Urothelium cell line (cell line): ENCODE results near the gene PAIP2.
"Not testable (repeated sequence)": the region's sequence is repeated elsewhere in the genome, so short reads cannot be mapped to it uniquely, and the experiment has no call there.

ENCODE experiments used
- DNase-seq: peaks from one replicate; pipeline ENCODE4 v3.0.0; 2011; ENCODE audit warnings: low spot score, mixed read lengths
- FAIRE-seq: peaks from 2 replicates; lab custom pipeline; 2011; peaks lifted over from hg19 to GRCh38; lab: Jason Lieb, UNC

PAIP2 gene

DNA sequence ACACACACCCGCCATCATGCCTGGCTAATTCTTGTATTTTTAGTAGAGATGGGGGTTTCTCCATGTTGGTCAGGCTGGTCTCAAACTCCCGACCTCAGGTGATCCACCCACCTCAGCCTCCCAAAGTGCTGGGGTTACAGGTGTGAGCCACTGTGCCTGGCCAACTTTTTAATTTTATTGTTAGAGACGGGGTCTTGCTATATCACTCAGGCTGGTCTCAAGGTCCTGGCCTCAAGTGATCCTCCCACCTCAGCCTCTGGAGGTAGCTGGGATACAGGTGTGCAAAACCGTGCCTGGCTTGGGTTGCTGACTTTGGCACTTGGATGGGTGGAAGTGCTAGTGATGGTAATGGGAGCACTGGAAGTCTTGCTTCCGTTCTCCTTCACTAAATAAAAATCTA is 67.5 kb downstream of the PAIP2 start:
- FAIRE-seq, DNase-seq: not testable (repeated sequence)

- DNase-seq (no peak), FAIRE-seq (no peak)
Observed at GRCh38 chr5:139410121-139410992, 68.7 kb downstream of the PAIP2 start.

DNA sequence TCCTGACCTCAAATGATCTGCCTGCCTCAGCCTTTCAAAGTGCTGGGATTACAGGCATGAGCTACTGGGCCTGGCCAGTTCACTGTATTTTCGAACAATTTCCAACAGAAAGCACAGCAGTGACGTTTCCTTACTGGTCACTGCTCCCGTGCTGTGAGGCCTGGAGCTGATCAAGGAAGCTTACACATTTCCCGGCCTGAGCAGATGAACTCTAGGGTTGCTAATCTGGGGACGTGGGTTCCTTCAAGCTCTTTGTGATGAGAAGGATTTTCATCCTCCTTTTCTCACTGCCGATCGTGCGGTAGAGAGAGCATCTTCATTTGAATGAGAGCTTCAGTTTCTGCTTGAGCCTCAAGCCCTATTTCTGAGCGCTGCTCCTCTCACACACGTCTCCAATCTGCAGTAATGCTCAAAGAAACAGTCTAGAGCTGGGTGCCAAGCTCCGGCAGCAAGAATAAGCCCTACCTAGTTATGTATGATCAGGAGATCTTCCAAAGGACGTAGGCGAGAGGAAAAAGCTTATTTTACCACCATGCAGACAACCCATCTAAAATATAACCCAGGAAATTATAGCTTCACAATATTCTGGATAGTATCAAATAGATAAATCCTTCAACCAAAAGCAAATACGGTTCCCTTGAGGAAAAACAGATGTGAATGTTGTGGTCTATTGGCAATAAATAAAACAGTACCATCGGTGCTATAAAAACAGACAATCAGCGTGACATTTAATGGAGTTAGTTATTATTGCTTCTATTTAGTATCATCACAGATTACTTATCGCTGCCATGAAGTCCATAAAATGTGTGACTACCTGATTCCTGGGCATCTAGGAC is 69.6 kb downstream of the PAIP2 start:
- no peak for DNase-seq
- no peak for FAIRE-seq

DNA sequence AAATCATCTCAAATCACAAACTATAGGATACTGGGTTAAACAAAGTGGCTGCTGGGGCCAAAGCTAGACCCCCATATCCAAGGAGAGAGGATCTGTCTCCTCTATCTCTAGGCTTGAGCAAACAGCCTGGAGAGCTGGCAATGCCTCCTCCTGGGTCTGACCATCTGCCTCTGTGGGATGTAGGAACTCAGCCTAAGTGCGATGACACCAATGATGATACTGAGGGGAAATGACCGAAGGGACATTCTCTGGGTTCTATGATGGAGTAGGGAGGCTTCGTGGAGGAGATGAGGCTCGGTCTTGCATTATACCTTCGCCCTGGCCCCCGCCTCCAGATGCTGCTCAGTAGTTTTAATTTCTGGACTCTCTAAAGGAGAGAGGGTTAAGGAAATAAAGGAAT is 71.5 kb downstream of the PAIP2 start:
- DNase-seq: no peak
- no peak for FAIRE-seq

DNA sequence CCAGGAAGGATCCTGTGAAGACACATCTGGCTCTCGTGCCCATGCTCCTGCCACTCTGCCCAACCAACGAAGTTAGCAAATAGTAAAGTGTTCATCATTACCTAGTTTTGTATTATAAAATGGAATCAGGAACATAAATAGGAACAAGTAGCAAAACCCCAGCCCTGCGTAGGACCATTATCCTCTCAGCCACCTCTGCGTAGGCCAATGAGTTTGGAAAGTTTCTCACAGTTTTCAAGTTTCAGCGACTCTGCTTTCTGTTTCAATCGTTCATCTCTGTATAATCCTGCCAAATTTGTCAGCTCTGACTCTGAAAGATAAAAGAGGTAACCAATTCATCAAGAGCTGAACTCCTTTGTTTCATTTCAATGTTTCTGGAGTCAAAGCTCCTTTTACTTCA is 72.3 kb downstream of the PAIP2 start:
- no peak for FAIRE-seq
- DNase-seq: no peak

GRCh38 chr5:139414581-139415130 is 73.0 kb downstream of the PAIP2 start:
- DNase-seq: no peak
- no peak for FAIRE-seq

DNA sequence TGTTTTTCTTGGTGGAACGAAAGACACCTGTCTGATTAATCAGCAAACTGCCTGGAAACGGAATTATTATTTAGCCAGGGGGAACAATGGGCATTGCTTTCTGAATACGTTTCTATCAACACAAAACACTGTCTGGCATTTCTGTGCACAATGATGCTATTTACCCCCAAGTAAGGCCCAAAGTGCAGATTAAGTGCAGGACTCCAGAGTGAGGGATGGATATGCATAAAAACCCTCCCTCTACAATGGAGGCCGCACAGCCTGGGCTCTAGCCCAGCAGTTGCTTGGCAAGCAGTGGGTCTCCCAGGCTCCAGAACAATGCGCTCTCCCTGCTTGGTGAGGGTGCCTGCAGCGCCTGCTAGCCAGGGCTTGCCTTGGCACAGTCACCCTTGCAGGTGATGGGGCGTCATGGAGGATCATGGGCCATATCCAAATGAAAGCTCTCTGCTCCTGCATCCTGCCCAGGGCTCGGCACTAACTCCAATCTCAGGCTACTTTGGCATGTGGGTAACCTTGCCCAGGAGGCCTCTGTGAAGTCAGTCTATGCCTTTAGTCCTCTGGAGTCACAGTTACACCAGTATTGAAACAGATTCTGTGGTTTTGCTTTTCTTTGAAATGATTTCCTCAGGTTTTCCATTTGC is 73.7 kb downstream of the PAIP2 start:
- no peak for FAIRE-seq
- DNase-seq: no peak

DNA sequence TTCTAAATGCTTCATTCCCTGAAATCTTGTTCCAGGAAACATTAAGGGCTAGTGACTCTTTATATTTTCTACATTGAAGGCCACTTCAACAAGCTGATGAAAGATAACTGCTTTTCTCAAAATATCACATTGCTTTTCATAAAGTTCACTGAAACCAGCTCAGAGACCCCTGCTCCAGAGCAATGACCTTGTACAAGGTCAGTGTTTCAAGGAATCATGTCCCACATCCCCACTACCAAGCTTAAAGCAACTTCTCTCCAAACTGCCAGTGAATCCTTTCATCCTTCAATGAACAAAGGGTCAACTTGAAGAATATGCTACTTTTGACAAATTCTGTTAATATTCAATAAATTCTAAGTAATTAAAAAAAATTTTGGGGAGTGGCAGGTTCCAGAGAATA is 74.2 kb downstream of the PAIP2 start:
- FAIRE-seq: no peak

DNA sequence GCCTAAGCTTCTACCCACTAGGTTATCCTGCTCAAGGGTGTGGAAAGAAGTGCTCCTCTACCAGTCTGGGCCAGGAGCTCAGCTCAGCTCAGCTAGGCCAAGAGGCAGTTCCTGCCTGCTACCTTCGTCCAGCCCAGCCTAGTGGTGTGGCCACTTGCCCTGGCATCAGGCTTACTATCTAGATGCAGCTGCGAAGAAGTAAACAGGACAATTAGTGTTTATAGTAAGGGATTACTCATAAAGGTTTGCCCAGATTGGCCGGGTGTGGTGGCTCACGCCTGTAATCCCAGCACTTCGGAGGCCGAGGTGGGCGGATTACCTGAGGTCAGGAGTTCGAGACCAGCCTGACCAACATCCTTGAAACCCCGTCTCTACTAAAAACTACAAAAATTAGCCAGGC is 75.0 kb downstream of the PAIP2 start:
- no peak for DNase-seq
- FAIRE-seq: no peak

More for the DNA sequence above, 74.2 kb downstream of the PAIP2 start:
- DNase-seq: no peak

- no peak for DNase-seq
- FAIRE-seq: no peak
Observed at GRCh38 chr5:139417214-139417613, 75.6 kb downstream of the PAIP2 start.

GRCh38 chr5:139418793-139419192 is 77.1 kb downstream of the PAIP2 start:
- FAIRE-seq: no peak
- DNase-seq: no peak
